A549 (cell line): Measurements from ENCODE around the gene LYPLAL1.

Experiments
- CTCF ChIP-seq: fragments of >200 bp; sonication (Bioruptor Twin); formaldehyde crosslinking; IDR thresholded peaks from 3 replicates; pipeline ENCODE4 v1.5.1; 2016
- EP300 ChIP-seq, 2 experiments: fragments of >200 bp; sonication (Bioruptor Twin); formaldehyde crosslinking; IDR thresholded peaks; 2 replicates in 1 of 2; 3 replicates in 1 of 2; pipeline ENCODE4 v1.6.1; 2016 to 2017
- KDM5A ChIP-seq: fragments of 200-600 bp; sonication (generic); IDR thresholded peaks from 2 replicates; pipeline ENCODE4 v1.6.1; 2016; ENCODE audit warnings: antibody characterized with exemption, mild to moderate bottlenecking
- POLR2A ChIP-seq: IDR thresholded peaks from 2 replicates; pipeline ENCODE4 v1.6.1; 2012; ENCODE audit warnings: mild to moderate bottlenecking, low read length
- RAD21 ChIP-seq, 2 experiments: fragments of >200 bp in 1 of 2; sonication (Bioruptor Twin) in 1 of 2; formaldehyde crosslinking in 1 of 2; IDR thresholded peaks in 1 of 2; conservative IDR thresholded peaks in 1 of 2; 2 replicates in 1 of 2; 3 replicates in 1 of 2; pipeline ENCODE4 v1.6.1; 2012 to 2018; ENCODE audit warnings: inconsistent platforms in 1 of 2
- RARB ChIP-seq: fragments of 250-450 bp; sonication (Bioruptor Pico); IDR thresholded peaks from 2 replicates; pipeline ENCODE4 v1.8.0; 2021; ENCODE audit warnings: mild to moderate bottlenecking, moderate library complexity
- RCOR1 ChIP-seq: fragments of 150-350 bp; IDR thresholded peaks from 2 replicates; pipeline ENCODE4 v1.6.1; 2014; ENCODE audit warnings: antibody characterized with exemption, low read length, low read depth
- USF2 ChIP-seq: fragments of 450-650 bp; IDR thresholded peaks from 2 replicates; pipeline ENCODE4 v1.6.1; 2014; ENCODE audit warnings: antibody characterized with exemption
- ZSCAN20 ChIP-seq: fragments of 250-450 bp; sonication (Bioruptor Pico); IDR thresholded peaks from 2 replicates; pipeline ENCODE4 v1.8.0; 2022; ENCODE audit warnings: mild to moderate bottlenecking, moderate library complexity

- TF ChIP-seq CTCF, result no peak
- TF ChIP-seq RCOR1, result no peak
- TF ChIP-seq EP300 (IDR thresholded peaks at IDR 0.05), result no peak
- TF ChIP-seq POLR2A, result no peak
- no peak for TF ChIP-seq USF2
- no peak for TF ChIP-seq ZSCAN20
- TF ChIP-seq RAD21 (conservative IDR thresholded peaks at IDR 0.05 in 1 of 2, IDR thresholded peaks at IDR 0.05 in 1 of 2), result no peak
- no peak for TF ChIP-seq RARB (CRISPR knock-in tag)
- TF ChIP-seq KDM5A, result no peak
Measured at GRCh38 chr1:219261454-219261853, 87.8 kb downstream of the LYPLAL1 start.
